Transverse colon (tissue), 4 donors: ENCODE data around the gene ZSWIM2.
"Not testable (repeated sequence)": the region's sequence is repeated elsewhere in the genome, so short reads cannot be mapped to it uniquely, and the experiment has no call there.

Experiments
- CTCF ChIP-seq, 5 experiments: fragments of 200-600 bp in 3 of 5; fragments of 450-650 bp in 2 of 5; sonication (generic) in 3 of 5; IDR thresholded peaks; 1 replicate in 2 of 5; 2 replicates in 3 of 5; pipeline ENCODE4 v1.5.1; 2016 to 2017; ENCODE audit warnings: antibody characterized with exemption in 5 of 5, inconsistent platforms in 3 of 5, mild to moderate bottlenecking in 2 of 5, moderate library complexity in 1 of 5
- POLR2A ChIP-seq: fragments of 450-650 bp; IDR thresholded peaks from one replicate; pipeline ENCODE4 v1.6.1; 2016; ENCODE audit warnings: antibody characterized with exemption, mild to moderate bottlenecking, moderate library complexity
- POLR2AphosphoS5 ChIP-seq, 3 donors: sonication (generic); formaldehyde crosslinking; IDR thresholded peaks; one replicate each; pipeline ENCODE4 v1.6.1; 2016; ENCODE audit warnings: antibody characterized with exemption in 3 of 3

- not testable (repeated sequence) for TF ChIP-seq POLR2A; CTCF (IDR thresholded peaks at IDR 0.05); POLR2AphosphoS5 (IDR thresholded peaks at IDR 0.05)
These were observed 47.2 kb upstream of the ZSWIM2 start for GRCh38 chr2:186896220-186896619.
